PFSK-1 (cell line): ENCODE data around the gene ISCA2.

Experiments used
- POLR2AphosphoS5 ChIP-seq: IDR thresholded peaks from 2 replicates; pipeline ENCODE4 v1.6.1; 2012; ENCODE audit warnings: low read depth, mild to moderate bottlenecking, control low read depth, low read length, moderate library complexity
- REST ChIP-seq, 2 experiments: IDR thresholded peaks; 2 replicates each; pipeline versions ENCODE4 v1.6.1 to v1.8.0; 2011 to 2012; ENCODE audit warnings: low read depth in 2 of 2, low read length in 2 of 2, control low read depth in 1 of 2, inconsistent platforms in 1 of 2, mild to moderate bottlenecking in 1 of 2, moderate library complexity in 1 of 2; ENCODE audit not compliant: insufficient read depth in 1 of 2
- SIN3A ChIP-seq: IDR thresholded peaks from 2 replicates; pipeline ENCODE4 v1.6.1; 2012; ENCODE audit warnings: mild to moderate bottlenecking, low read length, moderate library complexity, borderline replicate concordance; ENCODE audit not compliant: insufficient read depth
- TAF1 ChIP-seq: IDR thresholded peaks from 2 replicates; pipeline ENCODE4 v1.6.1; 2012; ENCODE audit warnings: low read length, control low read depth, borderline replicate concordance; ENCODE audit not compliant: insufficient read depth

DNA sequence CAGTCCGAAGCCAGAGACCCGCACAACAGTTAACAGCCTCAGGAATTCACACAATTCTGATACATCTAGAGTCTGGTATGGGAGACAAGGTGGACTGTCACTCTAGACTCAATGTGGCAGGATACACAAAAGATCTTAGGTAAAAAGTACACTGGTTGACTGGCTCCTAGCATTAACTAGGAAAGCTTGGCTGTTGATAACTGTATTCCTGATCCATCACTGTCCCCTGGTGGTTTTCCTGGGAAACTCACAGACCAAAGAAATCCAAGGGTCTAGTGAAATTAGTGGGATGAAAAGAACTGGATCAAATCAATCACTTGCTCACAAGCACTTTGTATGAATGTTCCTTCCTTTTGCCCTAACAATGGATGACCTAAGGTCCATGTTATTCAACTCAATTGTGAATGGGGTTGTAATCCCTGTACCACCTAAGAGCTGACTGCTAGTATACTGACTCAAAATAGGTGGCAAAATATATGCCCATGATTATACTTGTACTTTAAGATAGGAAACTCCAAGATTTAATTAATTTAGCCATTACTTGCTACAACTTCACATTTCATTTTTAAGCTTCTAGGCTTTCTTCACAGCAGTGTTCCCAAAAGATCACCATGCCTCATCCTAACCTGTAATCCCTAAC is 14.4 kb upstream of the ISCA2 start:
- TF ChIP-seq POLR2AphosphoS5 = no peak
- no peak for TF ChIP-seq TAF1
- no peak for TF ChIP-seq REST (IDR thresholded peaks at IDR 0.05; ENCODE audit: insufficient read depth in 1 of 2, low read depth in 2 of 2, low read length in 2 of 2)
- TF ChIP-seq SIN3A = no peak
